Hepatocyte (in vitro differentiated cells): Measurements from ENCODE around the gene CEP68.

Experiments
- CTCF ChIP-seq: fragments of 200-600 bp; sonication (generic); IDR thresholded peaks from 2 replicates; pipeline ENCODE4 v1.5.1; 2016; ENCODE audit warnings: antibody characterized with exemption, mild to moderate bottlenecking; ENCODE audit not compliant: poor library complexity
- EZH2 ChIP-seq: fragments of 200-600 bp; sonication (generic); IDR thresholded peaks from 2 replicates; pipeline ENCODE4 v1.6.1; 2016; ENCODE audit warnings: antibody characterized with exemption, mild to moderate bottlenecking, borderline replicate concordance
- EZH2phosphoT487 ChIP-seq: fragments of 200-600 bp; sonication (generic); IDR thresholded peaks from one replicate; pipeline ENCODE4 v1.6.1; 2018; ENCODE audit warnings: antibody characterized with exemption, mild to moderate bottlenecking, low read depth, moderate library complexity; ENCODE audit not compliant: unreplicated experiment, severe bottlenecking

DNA sequence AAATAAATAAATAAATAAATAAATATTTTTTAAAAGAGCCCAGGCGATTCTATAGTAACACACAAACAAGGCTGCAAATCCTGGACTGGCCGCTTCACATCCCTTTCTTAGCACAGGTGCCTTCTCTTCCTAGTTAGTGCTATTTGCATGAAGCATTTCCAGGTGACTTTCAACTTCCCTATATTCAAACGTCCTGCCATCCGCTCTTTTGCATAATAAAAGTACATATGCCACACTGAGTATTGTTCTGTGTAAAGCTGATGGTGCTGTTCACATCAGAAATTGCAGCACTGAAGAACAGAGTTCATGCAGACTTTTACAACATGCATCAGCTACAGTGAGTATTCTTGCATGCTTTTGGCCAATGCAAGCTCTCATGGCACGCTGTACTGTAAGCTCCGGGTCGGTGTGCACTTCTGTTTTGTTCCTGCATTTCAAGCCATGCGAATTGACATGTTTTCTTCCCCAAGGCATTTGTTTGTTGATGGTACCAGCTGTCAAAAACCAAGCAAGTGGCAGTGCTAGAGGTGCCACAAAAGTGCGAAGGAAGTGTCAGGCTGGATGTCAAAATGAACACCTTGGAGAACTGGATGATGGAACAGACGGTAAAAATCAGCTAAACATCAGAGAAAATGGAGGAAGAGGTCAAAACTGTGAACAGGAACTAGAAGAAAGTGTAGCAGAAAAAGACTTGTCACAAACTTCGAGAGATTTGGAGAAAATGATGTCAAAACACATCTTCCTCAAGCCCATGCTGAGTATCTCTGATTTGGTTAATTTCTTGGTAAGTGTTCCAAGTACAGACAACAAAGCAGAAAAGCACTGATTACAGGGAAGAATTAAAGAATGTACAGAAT, 25.5 kb upstream of the CEP68 start:
- TF ChIP-seq CTCF: no peak
- TF ChIP-seq EZH2phosphoT487: no peak
- TF ChIP-seq EZH2: no peak
